HepG2 (cell line): ENCODE measurements around the gene PHKB. TPM values are rescaled to one million over a fixed set of nuclear protein-coding genes. Genes with fewer than 3 reads are reported as not detected.

Experiments
- HMG20A ChIP-seq: IDR thresholded peaks from 2 replicates; pipeline ENCODE4 v1.6.1; 2016; ENCODE audit warnings: borderline replicate concordance
- HNRNPUL1 ChIP-seq: fragments of 200-400 bp; formaldehyde crosslinking; IDR thresholded peaks from 2 replicates; pipeline ENCODE4 v1.6.1; 2017; ENCODE audit warnings: low read depth, mild to moderate bottlenecking, low read length, moderate library complexity
- HOXD1 ChIP-seq: sonication (generic); formaldehyde crosslinking; IDR thresholded peaks from 2 replicates; pipeline ENCODE4 v1.5.0; 2020; ENCODE audit warnings: missing genetic modification reagents
- KDM6A ChIP-seq: IDR thresholded peaks from 2 replicates; pipeline ENCODE4 v1.6.1; 2016; ENCODE audit warnings: low read depth
- KLF9 ChIP-seq: IDR thresholded peaks from 2 replicates; pipeline ENCODE4 v1.6.1; 2016; ENCODE audit warnings: low read depth
- MAFK ChIP-seq, 2 experiments: IDR thresholded peaks in 1 of 2; conservative IDR thresholded peaks in 1 of 2; 2 replicates each; pipeline ENCODE4 v1.6.1; 2011; ENCODE audit warnings: improper control_type of control experiment in 2 of 2, low read length in 2 of 2
- NONO ChIP-seq, 2 experiments: fragments of 450-650 bp in 1 of 2; sonication (generic) in 1 of 2; formaldehyde crosslinking in 1 of 2; IDR thresholded peaks in 1 of 2; conservative IDR thresholded peaks in 1 of 2; 2 replicates each; pipeline versions ENCODE4 v1.6.1 to v1.8.0; 2017 to 2022; ENCODE audit warnings: mild to moderate bottlenecking in 1 of 2, missing genetic modification reagents in 1 of 2, moderate library complexity in 1 of 2
- PHF5A ChIP-seq: IDR thresholded peaks from one replicate; pipeline ENCODE4 v1.6.1; 2018; ENCODE audit warnings: low read depth, missing genetic modification reagents; ENCODE audit not compliant: unreplicated experiment
- SALL1 ChIP-seq: sonication (generic); formaldehyde crosslinking; IDR thresholded peaks from 2 replicates; pipeline ENCODE4 v1.8.0; 2022; ENCODE audit warnings: mild to moderate bottlenecking, missing genetic modification reagents
- ZNF180 ChIP-seq: sonication (generic); formaldehyde crosslinking; IDR thresholded peaks from 2 replicates; pipeline ENCODE4 v1.4.0; 2020; ENCODE audit warnings: low read depth, missing genetic modification reagents, borderline replicate concordance
- ZNF317 ChIP-seq: sonication (generic); formaldehyde crosslinking; IDR thresholded peaks from 2 replicates; pipeline ENCODE4 v1.5.0; 2020; ENCODE audit warnings: mild to moderate bottlenecking, missing genetic modification reagents
- ZNF451 ChIP-seq: sonication (generic); formaldehyde crosslinking; IDR thresholded peaks from 2 replicates; pipeline ENCODE4 v1.5.0; 2020; ENCODE audit warnings: mild to moderate bottlenecking, missing genetic modification reagents
- polyA plus RNA-seq, 8 experiments: library from polyadenylated mRNA; depleted of rRNA in 3 of 8; stranded (reverse) in 7 of 8; unstranded in 1 of 8; fragments of >200 nt; fragmentation: Illumina TruSeq in 4 of 8; extraction: Trizol in 4 of 8; gene quantifications; 2 replicates each; pipeline versions ENCODE4 v1.2.1 to v1.2.3, GENCODE V29; 2011 to 2016; ENCODE audit warnings: low read depth in 4 of 8, missing spikeins in 1 of 8, mixed read lengths in 1 of 8; ENCODE audit not compliant: insufficient read depth in 1 of 8
- total RNA-seq, 5 experiments: library from RNA; depleted of rRNA; stranded (reverse); fragments of >200 nt; fragmentation: Illumina TruSeq; extraction: Trizol; gene quantifications; 2 replicates each; pipeline ENCODE4 v1.2.3, GENCODE V29; 2016; ENCODE audit warnings: low read depth in 1 of 5
- TF ChIP-seq, protein P1 (sequence below): sonication (generic); formaldehyde crosslinking; IDR thresholded peaks from 2 replicates; pipeline ENCODE4 v1.4.0; 2020; ENCODE audit warnings: missing genetic modification reagents, borderline replicate concordance
- TF ChIP-seq, protein P2 (sequence below): sonication (generic); formaldehyde crosslinking; IDR thresholded peaks from 2 replicates; pipeline ENCODE4 v1.8.0; 2022; ENCODE audit warnings: missing genetic modification reagents, mild to moderate bottlenecking, borderline replicate concordance
- TF ChIP-seq, protein P3 (sequence below): sonication (generic); formaldehyde crosslinking; IDR thresholded peaks from 2 replicates; pipeline ENCODE4 v1.5.0; 2020; ENCODE audit warnings: mild to moderate bottlenecking, missing genetic modification reagents
- TF ChIP-seq, protein P4 (sequence below): sonication (generic); formaldehyde crosslinking; IDR thresholded peaks from 2 replicates; pipeline ENCODE4 v1.4.0; 2020; ENCODE audit warnings: low read depth, missing genetic modification reagents
- TF ChIP-seq, protein P5 (sequence below): sonication (generic); formaldehyde crosslinking; IDR thresholded peaks from 2 replicates; pipeline ENCODE4 v1.4.0; 2020; ENCODE audit warnings: missing genetic modification reagents, mild to moderate bottlenecking, borderline replicate concordance

PHKB gene
- total and polyA plus RNA-seq, 2 of the 13 experiments (the other 11 are each of a cell fraction or from before 2014, with no cell fraction given) = 66.0 to 80.8 TPM

DNA sequence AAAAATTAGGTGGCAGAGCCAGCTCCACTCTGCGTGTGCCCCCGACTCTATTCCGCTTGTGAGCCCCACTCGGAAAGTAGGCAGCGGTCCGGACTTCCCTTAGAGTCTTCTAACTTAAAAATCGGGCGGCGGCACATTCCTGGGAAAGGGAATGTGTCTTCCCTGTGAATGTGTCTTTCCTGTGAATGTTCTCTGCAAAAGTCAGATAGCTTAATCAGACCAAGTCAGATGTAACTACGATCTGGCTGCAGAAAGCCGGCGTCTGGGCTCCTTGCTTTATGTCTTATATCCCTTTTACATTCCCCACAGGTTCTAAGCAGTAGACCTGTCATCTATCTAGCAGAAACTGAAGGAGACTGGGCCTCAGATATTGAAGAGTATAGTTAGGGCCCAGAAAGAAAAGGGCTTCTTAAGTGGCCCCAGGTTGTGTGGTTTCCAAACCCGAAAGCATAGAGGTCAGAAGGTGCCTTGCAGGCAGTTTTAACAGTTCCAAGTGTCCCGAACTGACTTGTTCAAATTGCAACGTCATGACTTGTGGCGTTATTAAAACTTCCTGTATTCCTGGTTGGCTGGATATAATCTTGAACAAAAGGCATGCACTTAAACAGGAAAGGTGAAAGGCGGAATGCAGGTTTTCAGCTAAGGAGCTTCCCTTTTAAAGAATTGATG is 601 bp downstream of the PHKB start (continued):
- TF ChIP-seq, protein P1, sequence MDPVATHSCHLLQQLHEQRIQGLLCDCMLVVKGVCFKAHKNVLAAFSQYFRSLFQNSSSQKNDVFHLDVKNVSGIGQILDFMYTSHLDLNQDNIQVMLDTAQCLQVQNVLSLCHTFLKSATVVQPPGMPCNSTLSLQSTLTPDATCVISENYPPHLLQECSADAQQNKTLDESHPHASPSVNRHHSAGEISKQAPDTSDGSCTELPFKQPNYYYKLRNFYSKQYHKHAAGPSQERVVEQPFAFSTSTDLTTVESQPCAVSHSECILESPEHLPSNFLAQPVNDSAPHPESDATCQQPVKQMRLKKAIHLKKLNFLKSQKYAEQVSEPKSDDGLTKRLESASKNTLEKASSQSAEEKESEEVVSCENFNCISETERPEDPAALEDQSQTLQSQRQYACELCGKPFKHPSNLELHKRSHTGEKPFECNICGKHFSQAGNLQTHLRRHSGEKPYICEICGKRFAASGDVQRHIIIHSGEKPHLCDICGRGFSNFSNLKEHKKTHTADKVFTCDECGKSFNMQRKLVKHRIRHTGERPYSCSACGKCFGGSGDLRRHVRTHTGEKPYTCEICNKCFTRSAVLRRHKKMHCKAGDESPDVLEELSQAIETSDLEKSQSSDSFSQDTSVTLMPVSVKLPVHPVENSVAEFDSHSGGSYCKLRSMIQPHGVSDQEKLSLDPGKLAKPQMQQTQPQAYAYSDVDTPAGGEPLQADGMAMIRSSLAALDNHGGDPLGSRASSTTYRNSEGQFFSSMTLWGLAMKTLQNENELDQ = no peak
- TF ChIP-seq HOXD1 (CRISPR knock-in tag) = no peak
- TF ChIP-seq HNRNPUL1 = no peak
- no peak for TF ChIP-seq KDM6A (CRISPR knock-in tag)
- no peak for TF ChIP-seq KLF9 (CRISPR knock-in tag)
- no peak for TF ChIP-seq PHF5A (CRISPR knock-in tag)
- peak; percentile 82 to 91 for TF ChIP-seq MAFK (conservative IDR thresholded peaks at IDR 0.05 in 1 of 2, IDR thresholded peaks at IDR 0.05 in 1 of 2; ENCODE audit: low read length in 2 of 2)
- TF ChIP-seq, protein P2, sequence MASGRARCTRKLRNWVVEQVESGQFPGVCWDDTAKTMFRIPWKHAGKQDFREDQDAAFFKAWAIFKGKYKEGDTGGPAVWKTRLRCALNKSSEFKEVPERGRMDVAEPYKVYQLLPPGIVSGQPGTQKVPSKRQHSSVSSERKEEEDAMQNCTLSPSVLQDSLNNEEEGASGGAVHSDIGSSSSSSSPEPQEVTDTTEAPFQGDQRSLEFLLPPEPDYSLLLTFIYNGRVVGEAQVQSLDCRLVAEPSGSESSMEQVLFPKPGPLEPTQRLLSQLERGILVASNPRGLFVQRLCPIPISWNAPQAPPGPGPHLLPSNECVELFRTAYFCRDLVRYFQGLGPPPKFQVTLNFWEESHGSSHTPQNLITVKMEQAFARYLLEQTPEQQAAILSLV (CRISPR knock-in tag) = no peak; the same call in 1 of the 2 replicates
- no peak for TF ChIP-seq ZNF180
- TF ChIP-seq, protein P3, sequence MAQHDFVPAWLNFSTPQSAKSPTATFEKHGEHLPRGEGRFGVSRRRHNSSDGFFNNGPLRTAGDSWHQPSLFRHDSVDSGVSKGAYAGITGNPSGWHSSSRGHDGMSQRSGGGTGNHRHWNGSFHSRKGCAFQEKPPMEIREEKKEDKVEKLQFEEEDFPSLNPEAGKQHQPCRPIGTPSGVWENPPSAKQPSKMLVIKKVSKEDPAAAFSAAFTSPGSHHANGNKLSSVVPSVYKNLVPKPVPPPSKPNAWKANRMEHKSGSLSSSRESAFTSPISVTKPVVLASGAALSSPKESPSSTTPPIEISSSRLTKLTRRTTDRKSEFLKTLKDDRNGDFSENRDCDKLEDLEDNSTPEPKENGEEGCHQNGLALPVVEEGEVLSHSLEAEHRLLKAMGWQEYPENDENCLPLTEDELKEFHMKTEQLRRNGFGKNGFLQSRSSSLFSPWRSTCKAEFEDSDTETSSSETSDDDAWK = no peak
- no peak for TF ChIP-seq NONO (IDR thresholded peaks at IDR 0.05)
- TF ChIP-seq NONO (CRISPR knock-in tag; conservative IDR thresholded peaks at IDR 0.05) = no peak
- TF ChIP-seq HMG20A (CRISPR knock-in tag) = no peak
- TF ChIP-seq ZNF451 (CRISPR knock-in tag) = no peak
- TF ChIP-seq, protein P4, sequence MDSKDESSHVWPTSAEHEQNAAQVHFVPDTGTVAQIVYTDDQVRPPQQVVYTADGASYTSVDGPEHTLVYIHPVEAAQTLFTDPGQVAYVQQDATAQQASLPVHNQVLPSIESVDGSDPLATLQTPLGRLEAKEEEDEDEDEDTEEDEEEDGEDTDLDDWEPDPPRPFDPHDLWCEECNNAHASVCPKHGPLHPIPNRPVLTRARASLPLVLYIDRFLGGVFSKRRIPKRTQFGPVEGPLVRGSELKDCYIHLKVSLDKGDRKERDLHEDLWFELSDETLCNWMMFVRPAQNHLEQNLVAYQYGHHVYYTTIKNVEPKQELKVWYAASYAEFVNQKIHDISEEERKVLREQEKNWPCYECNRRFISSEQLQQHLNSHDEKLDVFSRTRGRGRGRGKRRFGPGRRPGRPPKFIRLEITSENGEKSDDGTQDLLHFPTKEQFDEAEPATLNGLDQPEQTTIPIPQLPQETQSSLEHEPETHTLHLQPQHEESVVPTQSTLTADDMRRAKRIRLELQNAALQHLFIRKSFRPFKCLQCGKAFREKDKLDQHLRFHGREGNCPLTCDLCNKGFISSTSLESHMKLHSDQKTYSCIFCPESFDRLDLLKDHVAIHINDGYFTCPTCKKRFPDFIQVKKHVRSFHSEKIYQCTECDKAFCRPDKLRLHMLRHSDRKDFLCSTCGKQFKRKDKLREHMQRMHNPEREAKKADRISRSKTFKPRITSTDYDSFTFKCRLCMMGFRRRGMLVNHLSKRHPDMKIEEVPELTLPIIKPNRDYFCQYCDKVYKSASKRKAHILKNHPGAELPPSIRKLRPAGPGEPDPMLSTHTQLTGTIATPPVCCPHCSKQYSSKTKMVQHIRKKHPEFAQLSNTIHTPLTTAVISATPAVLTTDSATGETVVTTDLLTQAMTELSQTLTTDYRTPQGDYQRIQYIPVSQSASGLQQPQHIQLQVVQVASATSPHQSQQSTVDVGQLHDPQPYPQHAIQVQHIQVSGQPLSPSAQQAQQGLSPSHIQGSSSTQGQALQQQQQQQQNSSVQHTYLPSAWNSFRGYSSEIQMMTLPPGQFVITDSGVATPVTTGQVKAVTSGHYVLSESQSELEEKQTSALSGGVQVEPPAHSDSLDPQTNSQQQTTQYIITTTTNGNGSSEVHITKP (CRISPR knock-in tag) = no peak
- 0 out of 2 replicates have a peak, but pooled peaks have one; percentile 4 for TF ChIP-seq ZNF317 (CRISPR knock-in tag)
- TF ChIP-seq, protein P5, sequence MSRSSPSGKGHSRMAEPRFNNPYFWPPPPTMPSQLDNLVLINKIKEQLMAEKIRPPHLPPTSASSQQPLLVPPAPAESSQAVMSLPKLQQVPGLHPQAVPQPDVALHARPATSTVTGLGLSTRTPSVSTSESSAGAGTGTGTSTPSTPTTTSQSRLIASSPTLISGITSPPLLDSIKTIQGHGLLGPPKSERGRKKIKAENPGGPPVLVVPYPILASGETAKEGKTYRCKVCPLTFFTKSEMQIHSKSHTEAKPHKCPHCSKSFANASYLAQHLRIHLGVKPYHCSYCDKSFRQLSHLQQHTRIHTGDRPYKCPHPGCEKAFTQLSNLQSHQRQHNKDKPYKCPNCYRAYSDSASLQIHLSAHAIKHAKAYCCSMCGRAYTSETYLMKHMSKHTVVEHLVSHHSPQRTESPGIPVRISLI (CRISPR knock-in tag) = no peak
- no peak for TF ChIP-seq SALL1 (CRISPR knock-in tag)
